ENCODE measurements around the gene C15orf40. TPM values are rescaled to one million over a fixed set of nuclear protein-coding genes. Genes with fewer than 3 reads are reported as not detected.

Gene C15orf40
- total and polyA plus RNA-seq, 2 of the 13 experiments (the other 11 are each of a cell fraction or from before 2014, with no cell fraction given): 24.0 to 26.3 TPM

DNA sequence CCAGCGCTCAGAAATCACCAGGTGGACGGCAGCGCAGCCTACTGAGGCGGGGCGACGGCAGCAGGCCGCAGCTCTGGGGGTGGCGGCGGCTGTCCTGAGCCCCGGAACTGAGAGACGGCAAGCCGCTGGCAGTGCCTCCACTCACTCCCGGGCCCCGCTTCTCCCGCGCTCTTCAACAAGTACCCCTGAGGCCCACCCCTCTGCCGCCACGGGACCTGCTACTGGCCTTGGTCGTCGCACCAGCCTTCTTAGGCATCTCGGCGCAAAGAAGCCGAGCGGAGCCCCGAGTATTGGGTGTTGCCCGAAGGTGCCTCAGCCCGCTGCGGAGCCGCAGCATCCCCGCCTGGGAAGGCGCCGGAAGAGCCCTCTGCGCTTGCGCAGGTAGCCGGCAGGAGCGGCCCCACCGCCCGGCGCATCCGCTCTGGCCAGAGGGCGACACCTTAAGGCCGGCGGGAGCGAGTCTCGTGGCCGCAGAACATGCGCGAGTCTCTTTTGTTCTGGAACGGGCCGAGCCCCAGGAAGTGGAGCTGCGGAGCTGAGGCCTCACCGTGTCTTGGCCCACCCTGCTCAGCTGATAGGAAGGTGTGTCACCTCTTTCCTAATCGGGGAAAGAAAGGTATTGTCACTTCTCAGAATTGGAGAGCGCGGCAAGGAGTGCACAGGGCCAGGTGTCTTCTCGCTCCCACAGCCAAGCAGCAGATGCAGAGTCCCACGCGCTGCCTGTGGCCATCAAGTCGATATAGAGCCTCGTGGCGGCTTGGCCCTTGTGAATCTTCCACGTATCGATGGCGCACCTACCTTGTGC, at the start of gene C15orf40 (continued):
- TF ChIP-seq ZFP36L1 (CRISPR knock-in tag; IDR thresholded peaks at IDR 0.05) (0 out of 2 replicates have a peak, but pooled peaks have one; percentile 31), KLF6 (CRISPR knock-in tag; IDR thresholded peaks at IDR 0.05) (peak; percentile 80), ZNF556 (CRISPR knock-in tag; IDR thresholded peaks at IDR 0.05; ENCODE audit: borderline replicate concordance) (peak; percentile 39; the same call in 1 of the 2 replicates), ELF3 (CRISPR knock-in tag; IDR thresholded peaks at IDR 0.05) (peak; percentile 67), DPF2 (CRISPR knock-in tag; IDR thresholded peaks at IDR 0.05; ENCODE audit: borderline replicate concordance, low read depth) (no peak), ELF1 (CRISPR knock-in tag; IDR thresholded peaks at IDR 0.05) (peak; percentile 87), GZF1 (CRISPR knock-in tag; IDR thresholded peaks at IDR 0.05) (0 out of 2 replicates have a peak, but pooled peaks have one; percentile 38), ETV6 (CRISPR knock-in tag; conservative IDR thresholded peaks at IDR 0.05) (0 out of 2 replicates have a peak, but pooled peaks have one; percentile 73), ZNF775 (CRISPR knock-in tag; IDR thresholded peaks at IDR 0.05; ENCODE audit: borderline replicate concordance) (no peak), ZKSCAN1 (IDR thresholded peaks at IDR 0.05; ENCODE audit: low read length) (no peak), MTF2 (CRISPR knock-in tag; IDR thresholded peaks at IDR 0.05; ENCODE audit: borderline replicate concordance) (no peak), ZNF263 (CRISPR knock-in tag; IDR thresholded peaks at IDR 0.05) (no peak)
- TF ChIP-seq, protein P1, sequence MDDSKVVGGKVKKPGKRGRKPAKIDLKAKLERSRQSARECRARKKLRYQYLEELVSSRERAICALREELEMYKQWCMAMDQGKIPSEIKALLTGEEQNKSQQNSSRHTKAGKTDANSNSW (CRISPR knock-in tag; IDR thresholded peaks at IDR 0.05; ENCODE audit: borderline replicate concordance): no peak
- TF ChIP-seq, protein P2, sequence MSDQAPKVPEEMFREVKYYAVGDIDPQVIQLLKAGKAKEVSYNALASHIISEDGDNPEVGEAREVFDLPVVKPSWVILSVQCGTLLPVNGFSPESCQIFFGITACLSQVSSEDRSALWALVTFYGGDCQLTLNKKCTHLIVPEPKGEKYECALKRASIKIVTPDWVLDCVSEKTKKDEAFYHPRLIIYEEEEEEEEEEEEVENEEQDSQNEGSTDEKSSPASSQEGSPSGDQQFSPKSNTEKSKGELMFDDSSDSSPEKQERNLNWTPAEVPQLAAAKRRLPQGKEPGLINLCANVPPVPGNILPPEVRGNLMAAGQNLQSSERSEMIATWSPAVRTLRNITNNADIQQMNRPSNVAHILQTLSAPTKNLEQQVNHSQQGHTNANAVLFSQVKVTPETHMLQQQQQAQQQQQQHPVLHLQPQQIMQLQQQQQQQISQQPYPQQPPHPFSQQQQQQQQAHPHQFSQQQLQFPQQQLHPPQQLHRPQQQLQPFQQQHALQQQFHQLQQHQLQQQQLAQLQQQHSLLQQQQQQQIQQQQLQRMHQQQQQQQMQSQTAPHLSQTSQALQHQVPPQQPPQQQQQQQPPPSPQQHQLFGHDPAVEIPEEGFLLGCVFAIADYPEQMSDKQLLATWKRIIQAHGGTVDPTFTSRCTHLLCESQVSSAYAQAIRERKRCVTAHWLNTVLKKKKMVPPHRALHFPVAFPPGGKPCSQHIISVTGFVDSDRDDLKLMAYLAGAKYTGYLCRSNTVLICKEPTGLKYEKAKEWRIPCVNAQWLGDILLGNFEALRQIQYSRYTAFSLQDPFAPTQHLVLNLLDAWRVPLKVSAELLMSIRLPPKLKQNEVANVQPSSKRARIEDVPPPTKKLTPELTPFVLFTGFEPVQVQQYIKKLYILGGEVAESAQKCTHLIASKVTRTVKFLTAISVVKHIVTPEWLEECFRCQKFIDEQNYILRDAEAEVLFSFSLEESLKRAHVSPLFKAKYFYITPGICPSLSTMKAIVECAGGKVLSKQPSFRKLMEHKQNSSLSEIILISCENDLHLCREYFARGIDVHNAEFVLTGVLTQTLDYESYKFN (CRISPR knock-in tag; conservative IDR thresholded peaks at IDR 0.05): peak; percentile 36; the same call in 1 of the 2 replicates
- TF ChIP-seq, protein P3, sequence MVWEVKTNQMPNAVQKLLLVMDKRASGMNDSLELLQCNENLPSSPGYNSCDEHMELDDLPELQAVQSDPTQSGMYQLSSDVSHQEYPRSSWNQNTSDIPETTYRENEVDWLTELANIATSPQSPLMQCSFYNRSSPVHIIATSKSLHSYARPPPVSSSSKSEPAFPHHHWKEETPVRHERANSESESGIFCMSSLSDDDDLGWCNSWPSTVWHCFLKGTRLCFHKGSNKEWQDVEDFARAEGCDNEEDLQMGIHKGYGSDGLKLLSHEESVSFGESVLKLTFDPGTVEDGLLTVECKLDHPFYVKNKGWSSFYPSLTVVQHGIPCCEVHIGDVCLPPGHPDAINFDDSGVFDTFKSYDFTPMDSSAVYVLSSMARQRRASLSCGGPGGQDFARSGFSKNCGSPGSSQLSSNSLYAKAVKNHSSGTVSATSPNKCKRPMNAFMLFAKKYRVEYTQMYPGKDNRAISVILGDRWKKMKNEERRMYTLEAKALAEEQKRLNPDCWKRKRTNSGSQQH (CRISPR knock-in tag; IDR thresholded peaks at IDR 0.05; ENCODE audit: low read depth): no peak; the same call in 1 of the 2 replicates
- TF ChIP-seq, protein P4, sequence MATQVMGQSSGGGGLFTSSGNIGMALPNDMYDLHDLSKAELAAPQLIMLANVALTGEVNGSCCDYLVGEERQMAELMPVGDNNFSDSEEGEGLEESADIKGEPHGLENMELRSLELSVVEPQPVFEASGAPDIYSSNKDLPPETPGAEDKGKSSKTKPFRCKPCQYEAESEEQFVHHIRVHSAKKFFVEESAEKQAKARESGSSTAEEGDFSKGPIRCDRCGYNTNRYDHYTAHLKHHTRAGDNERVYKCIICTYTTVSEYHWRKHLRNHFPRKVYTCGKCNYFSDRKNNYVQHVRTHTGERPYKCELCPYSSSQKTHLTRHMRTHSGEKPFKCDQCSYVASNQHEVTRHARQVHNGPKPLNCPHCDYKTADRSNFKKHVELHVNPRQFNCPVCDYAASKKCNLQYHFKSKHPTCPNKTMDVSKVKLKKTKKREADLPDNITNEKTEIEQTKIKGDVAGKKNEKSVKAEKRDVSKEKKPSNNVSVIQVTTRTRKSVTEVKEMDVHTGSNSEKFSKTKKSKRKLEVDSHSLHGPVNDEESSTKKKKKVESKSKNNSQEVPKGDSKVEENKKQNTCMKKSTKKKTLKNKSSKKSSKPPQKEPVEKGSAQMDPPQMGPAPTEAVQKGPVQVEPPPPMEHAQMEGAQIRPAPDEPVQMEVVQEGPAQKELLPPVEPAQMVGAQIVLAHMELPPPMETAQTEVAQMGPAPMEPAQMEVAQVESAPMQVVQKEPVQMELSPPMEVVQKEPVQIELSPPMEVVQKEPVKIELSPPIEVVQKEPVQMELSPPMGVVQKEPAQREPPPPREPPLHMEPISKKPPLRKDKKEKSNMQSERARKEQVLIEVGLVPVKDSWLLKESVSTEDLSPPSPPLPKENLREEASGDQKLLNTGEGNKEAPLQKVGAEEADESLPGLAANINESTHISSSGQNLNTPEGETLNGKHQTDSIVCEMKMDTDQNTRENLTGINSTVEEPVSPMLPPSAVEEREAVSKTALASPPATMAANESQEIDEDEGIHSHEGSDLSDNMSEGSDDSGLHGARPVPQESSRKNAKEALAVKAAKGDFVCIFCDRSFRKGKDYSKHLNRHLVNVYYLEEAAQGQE (IDR thresholded peaks at IDR 0.05; ENCODE audit: borderline replicate concordance in 1 of 2, low read depth in 1 of 2, low read length in 2 of 2): peak in 1 of 2 experiments; percentile 58; a peak in 1 of 4 replicates
- TF ChIP-seq, protein P5, sequence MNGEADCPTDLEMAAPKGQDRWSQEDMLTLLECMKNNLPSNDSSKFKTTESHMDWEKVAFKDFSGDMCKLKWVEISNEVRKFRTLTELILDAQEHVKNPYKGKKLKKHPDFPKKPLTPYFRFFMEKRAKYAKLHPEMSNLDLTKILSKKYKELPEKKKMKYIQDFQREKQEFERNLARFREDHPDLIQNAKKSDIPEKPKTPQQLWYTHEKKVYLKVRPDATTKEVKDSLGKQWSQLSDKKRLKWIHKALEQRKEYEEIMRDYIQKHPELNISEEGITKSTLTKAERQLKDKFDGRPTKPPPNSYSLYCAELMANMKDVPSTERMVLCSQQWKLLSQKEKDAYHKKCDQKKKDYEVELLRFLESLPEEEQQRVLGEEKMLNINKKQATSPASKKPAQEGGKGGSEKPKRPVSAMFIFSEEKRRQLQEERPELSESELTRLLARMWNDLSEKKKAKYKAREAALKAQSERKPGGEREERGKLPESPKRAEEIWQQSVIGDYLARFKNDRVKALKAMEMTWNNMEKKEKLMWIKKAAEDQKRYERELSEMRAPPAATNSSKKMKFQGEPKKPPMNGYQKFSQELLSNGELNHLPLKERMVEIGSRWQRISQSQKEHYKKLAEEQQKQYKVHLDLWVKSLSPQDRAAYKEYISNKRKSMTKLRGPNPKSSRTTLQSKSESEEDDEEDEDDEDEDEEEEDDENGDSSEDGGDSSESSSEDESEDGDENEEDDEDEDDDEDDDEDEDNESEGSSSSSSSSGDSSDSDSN (CRISPR knock-in tag; IDR thresholded peaks at IDR 0.05): peak; percentile 86

All from HepG2 (cell line).